Gastrocnemius medialis (tissue), 4 donors: ENCODE measurements around the gene NEO1.

ENCODE experiments used
- POLR2A ChIP-seq, 2 donors: fragments of 450-650 bp; IDR thresholded peaks; one replicate each; pipeline ENCODE4 v1.6.1; 2017; ENCODE audit warnings: antibody characterized with exemption in 2 of 2, mild to moderate bottlenecking in 2 of 2, moderate library complexity in 2 of 2
- TF ChIP-seq, protein P1 (sequence below), 5 experiments: fragments of 450-650 bp in 3 of 5; fragments of 200-600 bp in 2 of 5; sonication (generic) in 2 of 5; IDR thresholded peaks in 4 of 5; conservative IDR thresholded peaks in 1 of 5; 1 replicate in 4 of 5; 2 replicates in 1 of 5; pipeline ENCODE4 v1.5.1; 2016 to 2019; ENCODE audit warnings: antibody characterized with exemption in 5 of 5, mild to moderate bottlenecking in 3 of 5, moderate library complexity in 3 of 5

DNA sequence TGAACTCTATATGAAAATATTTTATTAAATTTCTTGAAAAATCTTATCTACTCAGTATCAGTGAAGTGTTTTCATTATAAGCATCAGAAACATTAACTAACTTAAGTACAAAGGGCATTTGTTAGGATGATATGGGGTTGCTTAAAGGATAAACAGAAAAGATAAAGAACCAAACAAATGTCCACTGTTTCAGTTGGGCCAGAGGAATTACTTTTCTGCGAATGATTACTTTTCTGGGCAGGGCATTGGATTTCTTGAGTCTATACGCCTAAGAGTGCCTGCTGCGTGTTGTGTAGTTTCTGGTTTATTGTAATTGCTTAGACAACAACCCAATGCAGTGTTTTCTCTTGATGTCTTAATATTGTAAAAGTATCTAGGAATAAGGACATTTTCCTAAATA, 52.8 kb downstream of the NEO1 start:
- TF ChIP-seq, protein P1, sequence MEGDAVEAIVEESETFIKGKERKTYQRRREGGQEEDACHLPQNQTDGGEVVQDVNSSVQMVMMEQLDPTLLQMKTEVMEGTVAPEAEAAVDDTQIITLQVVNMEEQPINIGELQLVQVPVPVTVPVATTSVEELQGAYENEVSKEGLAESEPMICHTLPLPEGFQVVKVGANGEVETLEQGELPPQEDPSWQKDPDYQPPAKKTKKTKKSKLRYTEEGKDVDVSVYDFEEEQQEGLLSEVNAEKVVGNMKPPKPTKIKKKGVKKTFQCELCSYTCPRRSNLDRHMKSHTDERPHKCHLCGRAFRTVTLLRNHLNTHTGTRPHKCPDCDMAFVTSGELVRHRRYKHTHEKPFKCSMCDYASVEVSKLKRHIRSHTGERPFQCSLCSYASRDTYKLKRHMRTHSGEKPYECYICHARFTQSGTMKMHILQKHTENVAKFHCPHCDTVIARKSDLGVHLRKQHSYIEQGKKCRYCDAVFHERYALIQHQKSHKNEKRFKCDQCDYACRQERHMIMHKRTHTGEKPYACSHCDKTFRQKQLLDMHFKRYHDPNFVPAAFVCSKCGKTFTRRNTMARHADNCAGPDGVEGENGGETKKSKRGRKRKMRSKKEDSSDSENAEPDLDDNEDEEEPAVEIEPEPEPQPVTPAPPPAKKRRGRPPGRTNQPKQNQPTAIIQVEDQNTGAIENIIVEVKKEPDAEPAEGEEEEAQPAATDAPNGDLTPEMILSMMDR (IDR thresholded peaks at IDR 0.05 in 4 of 5, conservative IDR thresholded peaks at IDR 0.05 in 1 of 5), result no peak
- no peak for TF ChIP-seq POLR2A (IDR thresholded peaks at IDR 0.05)
